CD14-positive monocyte (primary cell): ENCODE data around the gene ARHGAP15. TPM values are rescaled to one million over a fixed set of nuclear protein-coding genes. Genes with fewer than 3 reads are reported as not detected.

Source experiments
- DNase-seq, 3 donors: peaks; one replicate each; pipeline ENCODE4 v3.0.0-alpha.2; 2011 to 2022
- H2AFZ ChIP-seq: 2 replicates; pipeline ENCODE4 v1.6.0; 2012; ENCODE audit warnings: mild to moderate bottlenecking, low read depth, low read length, inconsistent platforms; ENCODE audit not compliant: insufficient read depth, poor library complexity, severe bottlenecking
- H3K27ac ChIP-seq, 2 donors: 1 replicate in 1 of 2; 2 replicates in 1 of 2; pipeline ENCODE4 v1.5.1; 2012 to 2013; ENCODE audit warnings: low read length in 2 of 2, control low read depth in 1 of 2, inconsistent platforms in 1 of 2, low read depth in 1 of 2, mild to moderate bottlenecking in 1 of 2
- H3K27me3 ChIP-seq, 2 donors: one replicate each; pipeline versions ENCODE4 v1.6.0 to v1.6.1; 2011 to 2013; ENCODE audit warnings: low read length in 2 of 2; ENCODE audit not compliant: control insufficient read depth in 2 of 2, insufficient read depth in 2 of 2
- H3K36me3 ChIP-seq, 2 donors: replicated peaks in 1 of 2; 1 replicate in 1 of 2; 2 replicates in 1 of 2; pipeline versions ENCODE4 v1.5.1 to v1.6.1; 2012 to 2013; ENCODE audit warnings: low read length in 2 of 2, control low read depth in 1 of 2, inconsistent platforms in 1 of 2, mild to moderate bottlenecking in 1 of 2; ENCODE audit not compliant: insufficient read depth in 2 of 2, control insufficient read depth in 1 of 2
- H3K4me1 ChIP-seq, 2 donors: 1 replicate in 1 of 2; 2 replicates in 1 of 2; pipeline versions ENCODE4 v1.5.1 to v1.6.1; 2012 to 2013; ENCODE audit warnings: low read length in 2 of 2, control low read depth in 1 of 2, inconsistent platforms in 1 of 2, mild to moderate bottlenecking in 1 of 2, moderate library complexity in 1 of 2; ENCODE audit not compliant: insufficient read depth in 2 of 2, control insufficient read depth in 1 of 2
- H3K4me2 ChIP-seq: replicated peaks from 2 replicates; pipeline ENCODE3; 2012; ENCODE audit warnings: low read length, moderate library complexity, mild to moderate bottlenecking; ENCODE audit not compliant: poor library complexity, severe bottlenecking; ENCODE audit errors: extremely low read depth
- H3K4me3 ChIP-seq, 3 experiments: fragments of 200-600 bp in 1 of 3; sonication (generic) in 1 of 3; replicated peaks in 1 of 3; 1 replicate in 2 of 3; 2 replicates in 1 of 3; pipeline ENCODE4 v1.5.1; 2011 to 2013; ENCODE audit warnings: low read length in 3 of 3, mild to moderate bottlenecking in 3 of 3, control low read depth in 2 of 3, low read depth in 2 of 3, inconsistent platforms in 1 of 3, moderate library complexity in 1 of 3
- H3K79me2 ChIP-seq: 2 replicates; pipeline ENCODE4 v1.6.0; 2012; ENCODE audit warnings: mild to moderate bottlenecking, control low read depth, inconsistent platforms, low read length, moderate library complexity; ENCODE audit not compliant: insufficient read depth
- H3K9ac ChIP-seq: 2 replicates; pipeline ENCODE4 v1.6.0; 2017; ENCODE audit warnings: low read length, mild to moderate bottlenecking; ENCODE audit not compliant: insufficient read depth, poor library complexity, severe bottlenecking
- H3K9me3 ChIP-seq, 2 donors: replicated peaks in 1 of 2; 1 replicate in 1 of 2; 2 replicates in 1 of 2; pipeline versions ENCODE4 v1.5.1 to v1.6.1; 2012 to 2013; ENCODE audit warnings: low read length in 2 of 2, control low read depth in 1 of 2; ENCODE audit not compliant: control insufficient read depth in 1 of 2, insufficient read depth in 1 of 2
- H4K20me1 ChIP-seq: 2 replicates; pipeline ENCODE4 v1.6.0; 2012; ENCODE audit warnings: mild to moderate bottlenecking, low read length, control low read depth, moderate library complexity; ENCODE audit not compliant: insufficient read depth
- H3K27ac Mint-ChIP-seq, 7 donors: one replicate each; pipeline ENCODE4 v1.8.0; 2020; ENCODE audit warnings: mild to moderate bottlenecking in 7 of 7, mixed read lengths in 7 of 7, moderate library complexity in 6 of 7, inconsistent platforms in 2 of 7
- H3K27me3 Mint-ChIP-seq, 3 donors: one replicate each; pipeline ENCODE4 v1.8.0; 2021 to 2022; ENCODE audit warnings: low read depth in 3 of 3, mild to moderate bottlenecking in 3 of 3, mixed read lengths in 3 of 3, moderate library complexity in 3 of 3, inconsistent platforms in 1 of 3
- H3K36me3 Mint-ChIP-seq, 2 donors: one replicate each; pipeline ENCODE4 v1.8.0; 2020; ENCODE audit warnings: mixed read lengths in 2 of 2, inconsistent platforms in 1 of 2, mild to moderate bottlenecking in 1 of 2
- H3K4me1 Mint-ChIP-seq: one replicate; pipeline ENCODE4 v1.8.0; 2020; ENCODE audit warnings: mild to moderate bottlenecking, mixed read lengths
- H3K4me3 Mint-ChIP-seq, 2 donors: one replicate each; pipeline ENCODE4 v1.8.0; 2020; ENCODE audit warnings: mild to moderate bottlenecking in 2 of 2, mixed read lengths in 2 of 2, moderate library complexity in 1 of 2
- H3K9me3 Mint-ChIP-seq, 7 donors: one replicate each; pipeline ENCODE4 v1.8.0; 2020 to 2022; ENCODE audit warnings: mixed read lengths in 7 of 7, mild to moderate bottlenecking in 6 of 7, moderate library complexity in 6 of 7, inconsistent platforms in 2 of 7
- whole genome bisulfite sequencing: methylation state at CpG from one replicate; pipeline ENCODE4 v1.1.5; 2013; ENCODE audit warnings: missing lambda C conversion rate; ENCODE audit not compliant: insufficient coverage; 5-methylcytosine and 5-hydroxymethylcytosine counted together
- intact Hi-C, 2 donors: fragments of 100-400 bp; cut with micrococcal nuclease; formaldehyde crosslinking; loops; one replicate each; pipeline versions ENCODE4 v1.15.0 to v1.15.1; 2023
- polyA plus RNA-seq, 3 donors: library from polyadenylated mRNA; depleted of rRNA in 1 of 3; unstranded in 2 of 3; stranded (reverse) in 1 of 3; fragments of 300-500 nt in 2 of 3; fragments of >200 nt in 1 of 3; fragmentation: Illumina TruSeq in 2 of 3; gene quantifications; 1 replicate in 2 of 3; 2 replicates in 1 of 3; pipeline ENCODE4 v1.2.3, GENCODE V29; 2012 to 2021
- TF ChIP-seq, protein P1 (sequence below): fragments of 200-600 bp; IDR thresholded peaks from one replicate; pipeline ENCODE4 v1.8.0; 2022; ENCODE audit warnings: antibody characterized with exemption, mild to moderate bottlenecking

The ARHGAP15 gene
- polyA plus RNA-seq, 3 donors: 35.4 to 50.9 (median 50.7) TPM

DNA sequence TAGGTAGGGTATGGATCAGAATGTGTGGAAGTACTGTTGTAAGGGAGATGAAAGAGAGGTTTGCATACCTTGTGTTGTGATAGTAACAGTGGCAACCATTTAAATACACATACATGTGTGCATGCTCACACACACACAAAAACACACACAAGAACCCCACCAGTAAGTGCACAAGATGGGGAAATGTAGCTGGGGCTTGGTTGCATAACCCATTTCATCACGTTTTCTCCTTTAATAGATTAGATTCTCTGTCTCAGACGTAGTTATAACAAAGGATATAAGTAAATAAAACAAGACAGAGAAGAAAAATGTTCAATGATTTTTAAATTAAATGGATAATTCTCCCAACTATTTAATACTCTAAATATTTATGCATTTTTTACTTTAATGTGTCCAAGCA, 13.4 kb downstream of the ARHGAP15 start:
- Histone ChIP-seq H3K4me3 (peak overlapping the region in 1 of 3 experiments; percentile 53), H3K79me2 (peaks cover 100% of the 10 kb centered on the region), H3K9ac (no peak overlapping the region), H2AFZ (no peak overlapping the region), H3K9me3 (no peaks in the 10 kb centered on the region), H3K27me3 (no peaks in the 10 kb centered on the region), H4K20me1 (peaks cover 8% of the 10 kb centered on the region), H3K36me3 (no peaks in the 10 kb centered on the region), H3K27ac (peak overlapping the region in 1 of 2 donors; percentile 74), H3K4me2 (peak overlapping the region; percentile 53), H3K4me1 (peaks cover 71 to 86% of the 10 kb centered on the region in 2 donors)
- peak in 2 of 3 donors; percentile 47 to 64 for DNase-seq
- Mint-ChIP-seq H3K9me3 (no peaks in the 10 kb centered on the region), H3K36me3 (peaks cover 2 to 7% of the 10 kb centered on the region in 2 donors), H3K4me3 (no peak overlapping the region), H3K27ac (peak overlapping the region in 4 of 7 donors; percentile 48 to 92 (median 84)), H3K27me3 (no peaks in the 10 kb centered on the region), H3K4me1 (peaks cover 84% of the 10 kb centered on the region)
- TF ChIP-seq, protein P1, sequence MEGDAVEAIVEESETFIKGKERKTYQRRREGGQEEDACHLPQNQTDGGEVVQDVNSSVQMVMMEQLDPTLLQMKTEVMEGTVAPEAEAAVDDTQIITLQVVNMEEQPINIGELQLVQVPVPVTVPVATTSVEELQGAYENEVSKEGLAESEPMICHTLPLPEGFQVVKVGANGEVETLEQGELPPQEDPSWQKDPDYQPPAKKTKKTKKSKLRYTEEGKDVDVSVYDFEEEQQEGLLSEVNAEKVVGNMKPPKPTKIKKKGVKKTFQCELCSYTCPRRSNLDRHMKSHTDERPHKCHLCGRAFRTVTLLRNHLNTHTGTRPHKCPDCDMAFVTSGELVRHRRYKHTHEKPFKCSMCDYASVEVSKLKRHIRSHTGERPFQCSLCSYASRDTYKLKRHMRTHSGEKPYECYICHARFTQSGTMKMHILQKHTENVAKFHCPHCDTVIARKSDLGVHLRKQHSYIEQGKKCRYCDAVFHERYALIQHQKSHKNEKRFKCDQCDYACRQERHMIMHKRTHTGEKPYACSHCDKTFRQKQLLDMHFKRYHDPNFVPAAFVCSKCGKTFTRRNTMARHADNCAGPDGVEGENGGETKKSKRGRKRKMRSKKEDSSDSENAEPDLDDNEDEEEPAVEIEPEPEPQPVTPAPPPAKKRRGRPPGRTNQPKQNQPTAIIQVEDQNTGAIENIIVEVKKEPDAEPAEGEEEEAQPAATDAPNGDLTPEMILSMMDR: no peak
- intact Hi-C loops: no loop called here
- no CpG with 5 or more reads among the region's 2 CpGs for WGBS

DNA sequence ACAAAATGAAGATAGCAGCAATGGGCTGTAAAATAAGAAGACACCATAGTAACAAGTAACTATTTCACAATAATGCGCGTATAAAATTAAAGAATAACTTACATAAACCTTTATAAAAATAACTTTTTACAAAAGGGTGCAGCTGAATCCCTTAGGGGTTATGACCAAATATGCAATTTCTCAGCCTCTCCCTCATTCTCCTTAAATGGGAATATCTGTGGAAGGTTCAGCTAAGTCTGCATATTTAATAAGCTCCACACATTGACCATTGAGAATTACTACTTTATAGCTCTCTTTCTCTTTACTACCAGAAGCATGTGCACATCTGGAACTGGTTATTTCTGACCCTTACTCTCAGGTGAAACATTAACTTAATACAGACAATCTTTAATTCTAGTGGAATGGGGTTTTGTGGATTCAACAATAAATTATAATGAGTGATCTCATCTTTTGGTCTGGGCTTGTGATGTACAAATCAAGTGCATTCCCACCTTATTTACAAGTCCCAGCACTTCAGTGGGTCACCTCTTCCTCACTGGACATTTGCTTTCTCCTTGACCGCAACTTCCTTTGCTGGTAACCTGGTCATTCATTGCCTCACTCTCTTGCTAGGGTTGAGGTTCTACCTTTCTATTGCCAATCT, 15.7 kb downstream of the ARHGAP15 start:
- Mint-ChIP-seq H3K9me3 (no peaks in the 10 kb centered on the region), H3K36me3 (peaks cover 5 to 7% of the 10 kb centered on the region in 2 donors), H3K4me1 (peaks cover 80% of the 10 kb centered on the region), H3K4me3 (no peak overlapping the region), H3K27me3 (no peaks in the 10 kb centered on the region), H3K27ac (peak overlapping the region; percentile 32 to 80 (median 71))
- peaks cover 71 to 86% of the 10 kb centered on the region in 2 donors for H3K4me1 ChIP-seq
- H3K27me3 ChIP-seq: no peaks in the 10 kb centered on the region
- no peak overlapping the region for H2AFZ ChIP-seq
- peaks cover 100% of the 10 kb centered on the region for H3K79me2 ChIP-seq
- peaks cover 4% of the 10 kb centered on the region for H4K20me1 ChIP-seq
- DNase-seq: peak in 1 of 3 donors; percentile 37
- no peaks in the 10 kb centered on the region for H3K9me3 ChIP-seq
- no peak overlapping the region for H3K4me2 ChIP-seq
- H3K27ac ChIP-seq: peak overlapping the region in 1 of 2 donors; percentile 47
- no CpG with 5 or more reads among the region's 3 CpGs for WGBS
- no peak overlapping the region for H3K9ac ChIP-seq
- H3K4me3 ChIP-seq: no peak overlapping the region
- intact Hi-C loops: no loop called here
- no peaks in the 10 kb centered on the region for H3K36me3 ChIP-seq
- TF ChIP-seq, protein P1: no peak
